Inferior parietal cortex (tissue), 1 donor: ENCODE measurements around the gene PCDHAC1.

Source experiments
- DNase-seq: peaks from one replicate; pipeline ENCODE4 v3.0.0-alpha.2; 2016; ENCODE audit errors: extremely low spot score

PCDHAC1 gene

DNA sequence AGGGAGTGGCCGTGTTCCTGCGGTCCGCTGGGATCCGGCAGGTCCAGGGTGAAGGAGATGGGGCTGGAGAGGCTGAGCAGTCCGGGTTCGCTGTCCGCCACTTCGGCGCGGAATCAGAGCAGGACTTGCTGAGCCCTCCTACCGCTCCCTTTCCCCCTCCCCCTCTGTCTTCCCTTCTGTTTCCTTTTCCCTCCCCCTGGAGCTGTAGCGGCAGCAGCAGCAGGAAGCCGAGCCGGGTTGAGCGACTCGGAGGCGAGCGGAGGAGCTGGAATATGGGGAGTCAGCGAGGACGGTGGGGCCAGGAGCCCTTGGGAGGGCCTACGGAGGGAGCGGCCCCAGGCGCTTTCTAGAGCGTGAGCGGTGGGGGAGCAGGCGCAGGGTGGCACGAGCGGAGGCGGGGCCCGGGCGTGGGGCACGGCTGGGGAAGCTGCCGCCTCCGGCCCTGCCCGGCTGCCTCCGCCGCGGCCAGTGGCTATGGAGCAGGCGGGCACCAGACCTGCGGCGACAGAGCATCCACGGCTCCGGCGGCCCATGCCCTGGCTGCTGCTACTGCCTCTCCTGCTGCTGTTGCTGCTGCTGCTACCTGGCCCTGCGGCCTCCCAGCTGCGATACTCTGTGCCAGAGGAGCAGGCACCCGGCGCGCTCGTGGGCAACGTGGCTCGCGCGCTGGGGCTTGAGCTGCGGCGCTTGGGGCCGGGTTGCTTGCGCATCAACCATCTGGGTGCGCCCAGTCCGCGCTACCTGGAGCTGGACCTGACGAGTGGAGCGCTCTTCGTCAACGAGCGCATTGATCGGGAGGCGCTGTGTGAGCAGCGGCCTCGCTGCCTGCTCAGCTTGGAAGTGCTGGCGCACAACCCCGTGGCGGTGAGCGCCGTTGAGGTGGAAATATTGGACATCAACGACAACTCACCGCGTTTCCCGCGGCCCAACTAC, 40.5 kb downstream of the PCDHAC1 start, which contains the start of gene PCDHAC2:
Gene PCDHAC2, plus strand, starts transcription at position 184 of the 933 bp plus-strand sequence. Its CDS starts 291 bp downstream, at position 475.
- DNase-seq, result peak; percentile 58

DNA sequence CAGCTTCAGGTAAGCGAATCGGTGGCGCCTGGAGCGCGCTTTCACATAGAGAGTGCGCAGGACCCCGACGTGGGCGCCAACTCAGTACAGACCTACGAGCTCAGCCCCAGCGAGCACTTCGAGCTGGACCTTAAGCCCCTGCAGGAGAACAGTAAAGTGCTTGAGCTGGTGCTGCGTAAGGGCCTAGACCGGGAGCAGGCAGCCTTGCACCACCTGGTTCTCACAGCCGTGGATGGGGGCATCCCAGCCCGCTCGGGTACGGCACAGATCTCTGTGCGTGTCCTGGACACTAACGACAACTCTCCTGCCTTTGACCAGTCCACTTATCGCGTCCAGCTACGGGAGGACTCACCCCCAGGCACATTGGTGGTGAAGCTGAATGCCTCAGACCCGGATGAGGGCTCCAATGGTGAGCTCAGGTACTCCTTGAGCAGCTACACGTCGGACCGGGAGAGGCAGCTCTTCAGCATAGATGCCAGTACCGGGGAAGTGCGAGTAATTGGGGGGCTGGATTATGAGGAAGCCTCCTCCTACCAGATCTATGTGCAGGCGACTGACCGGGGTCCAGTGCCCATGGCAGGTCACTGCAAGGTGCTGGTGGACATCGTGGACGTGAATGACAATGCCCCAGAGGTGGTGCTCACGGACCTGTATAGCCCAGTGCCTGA, 41.3 kb downstream of the PCDHAC1 start:
- DNase-seq, result no peak

DNA sequence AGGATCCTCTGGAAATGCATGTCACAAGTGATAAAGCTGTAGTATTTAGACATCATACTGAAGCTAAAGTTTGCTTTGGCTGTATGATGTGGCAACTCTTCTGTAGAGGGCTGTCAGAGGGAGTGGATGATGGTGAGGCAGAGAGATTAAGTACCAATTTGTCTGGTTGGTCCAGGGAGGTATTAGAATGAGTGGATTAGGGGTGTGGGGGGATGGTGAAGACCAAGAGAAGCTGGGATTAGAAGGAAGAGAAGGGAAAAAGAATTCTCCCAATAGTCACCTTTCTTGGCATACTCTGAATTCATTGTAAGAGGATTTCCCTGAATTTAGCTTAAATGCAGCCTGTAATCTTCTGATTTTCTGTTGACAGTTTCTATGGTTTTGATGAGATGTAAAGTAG, 43.8 kb downstream of the PCDHAC1 start:
- no peak for DNase-seq

DNA sequence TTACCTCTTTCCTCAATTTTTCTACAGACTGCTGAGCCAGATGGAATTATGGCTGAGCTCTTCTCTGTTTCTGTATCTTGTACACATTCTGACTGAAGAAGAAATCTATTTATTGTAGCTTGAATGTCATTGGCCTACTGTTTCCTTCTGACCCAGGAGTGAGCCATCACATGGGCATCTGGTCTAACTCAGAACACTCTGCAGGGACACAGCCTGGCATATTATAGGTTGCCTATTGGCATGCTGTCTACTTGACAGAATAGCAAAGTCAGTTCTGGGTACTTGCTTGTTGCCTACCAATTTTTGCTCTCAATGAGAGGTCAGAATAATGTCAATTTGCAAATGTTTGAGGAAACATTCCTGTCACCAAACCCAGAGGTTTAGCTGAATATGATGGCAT, 47.5 kb downstream of the PCDHAC1 start:
- DNase-seq, result no peak

DNA sequence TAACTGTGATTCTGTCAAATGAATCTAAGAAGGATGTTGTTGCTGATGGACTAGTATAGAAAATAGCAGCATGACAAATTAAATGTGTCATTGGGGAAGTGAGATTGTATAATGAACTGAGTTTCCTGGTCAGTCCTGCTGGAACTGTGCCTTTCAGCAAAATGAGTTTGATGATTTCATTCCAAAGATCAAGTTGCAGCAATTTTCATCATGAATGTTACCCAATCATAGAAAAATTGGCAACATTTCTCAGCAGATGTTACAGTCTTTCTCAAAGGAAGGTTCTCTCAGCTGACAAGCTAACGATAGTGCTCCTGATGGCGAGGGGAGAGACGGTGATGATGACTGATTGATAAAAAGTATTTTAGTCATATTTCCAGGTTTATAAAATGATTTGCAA, 50.9 kb downstream of the PCDHAC1 start:
- DNase-seq, result peak; percentile 60

DNA sequence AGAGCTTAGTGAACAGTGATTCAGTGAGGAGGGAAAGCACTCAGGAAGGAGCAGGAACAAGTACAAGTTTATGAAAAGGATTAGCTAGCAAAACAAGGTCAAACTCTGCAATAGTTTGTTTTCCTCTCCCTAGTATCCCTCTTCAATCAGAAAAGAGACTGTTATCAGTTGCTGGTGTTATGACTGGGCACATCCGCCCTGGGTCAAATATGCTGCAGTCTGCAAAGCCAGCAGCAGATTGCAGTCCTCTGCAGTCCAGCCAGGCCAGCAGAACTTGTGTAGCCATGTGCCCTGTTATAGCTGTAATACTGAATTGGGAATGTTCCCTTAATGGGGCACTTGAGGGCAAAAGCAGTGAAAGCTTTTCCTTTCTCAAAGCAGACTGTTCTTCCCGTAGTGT, 52.2 kb downstream of the PCDHAC1 start:
- no peak for DNase-seq

DNA sequence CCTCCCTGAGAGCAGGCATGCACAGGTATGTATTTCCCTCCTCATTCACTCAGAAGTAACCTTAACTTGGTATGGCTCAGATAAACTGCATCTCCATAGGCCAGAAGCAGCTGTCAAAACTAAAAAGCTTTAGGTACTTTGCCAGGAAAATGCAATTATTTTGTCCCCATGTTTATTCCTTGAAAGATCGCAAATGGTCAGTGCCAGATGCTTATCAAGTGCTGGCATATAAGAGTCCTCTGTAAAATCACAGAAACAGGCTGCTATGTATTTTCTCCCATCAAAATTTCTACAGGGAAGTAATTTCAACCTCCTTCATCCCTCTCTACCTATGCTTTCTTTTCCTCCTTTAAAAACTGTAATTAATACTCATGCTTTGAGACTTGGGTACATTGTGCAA, 52.9 kb downstream of the PCDHAC1 start:
- no peak for DNase-seq
